GM19328 (cell line): Measurements from ENCODE around the gene LRIG3.
"Not testable (repeated sequence)": the region's sequence is repeated elsewhere in the genome, so short reads cannot be mapped to it uniquely, and the experiment has no call there.

Source experiments
- ATAC-seq: cut with Tn5 transposase; IDR thresholded peaks from one replicate; pipeline ENCODE4 v1.9.1; 2021; ENCODE audit warnings: mild to moderate bottlenecking, moderate library complexity; ENCODE audit not compliant: unreplicated experiment

The LRIG3 gene

DNA sequence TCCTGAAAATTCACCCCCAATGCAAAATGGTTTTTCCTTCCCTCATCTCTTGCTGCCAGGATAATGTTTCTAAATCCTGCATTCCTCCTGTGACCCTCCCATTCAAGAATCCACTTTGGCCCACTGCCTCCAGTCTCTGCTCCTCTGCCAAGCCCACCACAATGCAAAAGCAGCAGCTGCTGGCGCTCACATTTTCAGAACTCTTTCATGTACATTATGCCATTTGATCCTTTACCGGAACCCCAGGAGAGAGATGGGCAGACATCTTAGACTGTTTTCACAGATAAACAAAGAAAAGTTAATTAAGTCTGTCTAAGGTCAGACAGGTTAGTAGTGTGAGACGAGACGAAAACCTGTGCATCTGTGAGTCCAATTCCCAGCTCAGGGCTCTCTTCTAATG lies 12.9 kb downstream of the LRIG3 start:
- no peak for ATAC-seq

- no peak for ATAC-seq
Measured at GRCh38 chr12:58906917-58907316, 13.4 kb downstream of the LRIG3 start.

- no peak for ATAC-seq
Measured at GRCh38 chr12:58905422-58905821, 14.9 kb downstream of the LRIG3 start.

DNA sequence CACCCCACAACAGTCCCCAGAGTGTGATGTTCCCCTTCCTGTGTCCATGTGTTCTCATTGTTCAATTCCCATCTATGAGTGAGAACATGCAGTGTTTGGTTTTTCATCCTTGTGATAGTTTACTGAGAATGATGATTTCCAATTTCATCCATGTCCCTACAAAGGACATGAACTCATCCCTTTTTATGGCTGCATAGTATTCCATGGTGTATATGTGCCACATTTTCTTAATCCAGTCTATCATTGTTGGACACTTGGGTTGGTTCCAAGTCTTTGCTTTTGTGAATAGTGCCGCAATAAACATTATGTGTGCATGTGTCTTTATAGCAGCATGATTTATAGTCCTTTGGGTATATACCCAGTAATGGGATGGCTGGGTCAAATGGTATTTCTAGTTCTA lies 17.6 kb downstream of the LRIG3 start:
- not testable (repeated sequence) for ATAC-seq

- ATAC-seq, result no peak
Measured at GRCh38 chr12:58901664-58902063, 18.6 kb downstream of the LRIG3 start.

DNA sequence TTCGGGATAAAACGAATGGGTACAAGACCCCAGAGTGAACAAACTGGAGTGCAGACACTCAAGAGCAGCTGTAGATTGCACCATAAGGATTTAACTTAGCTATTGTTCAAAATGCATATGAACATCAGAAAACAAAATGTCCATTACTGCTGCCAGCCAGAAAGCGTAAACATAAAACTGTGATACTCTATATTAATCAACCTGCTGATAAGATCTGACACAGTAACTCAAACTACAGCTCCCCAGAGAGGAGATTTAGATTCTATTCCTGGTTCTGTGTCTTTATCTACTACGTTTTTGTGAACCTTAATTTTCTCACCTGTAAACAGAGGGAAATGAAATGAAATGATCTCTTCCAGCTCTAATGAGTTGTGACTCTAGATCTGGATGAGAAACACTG lies 22.3 kb downstream of the LRIG3 start:
- no peak for ATAC-seq

DNA sequence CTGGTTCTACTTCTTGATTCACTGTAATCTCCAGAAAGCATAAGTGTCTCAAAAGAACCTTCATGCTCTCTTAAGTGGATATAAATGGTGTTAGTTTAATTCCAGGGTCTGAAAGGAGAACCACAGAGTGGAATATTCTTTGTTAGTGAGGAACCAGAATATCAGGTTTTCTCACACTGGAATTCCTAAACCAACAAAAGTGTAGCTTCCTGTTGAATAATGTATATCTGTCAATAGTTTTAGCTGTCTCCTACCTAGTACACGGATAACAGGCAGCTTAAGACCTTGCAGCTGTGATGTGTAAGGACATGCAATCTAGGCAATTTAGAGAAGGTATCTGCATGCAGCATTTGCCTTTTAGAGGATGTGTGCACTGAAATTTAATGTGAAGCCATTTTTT lies 24.0 kb downstream of the LRIG3 start:
- no peak for ATAC-seq

GRCh38 chr12:58895053-58895452 lies 25.3 kb downstream of the LRIG3 start:
- ATAC-seq, result no peak

GRCh38 chr12:58894040-58894439 lies 26.3 kb downstream of the LRIG3 start:
- no peak for ATAC-seq

DNA sequence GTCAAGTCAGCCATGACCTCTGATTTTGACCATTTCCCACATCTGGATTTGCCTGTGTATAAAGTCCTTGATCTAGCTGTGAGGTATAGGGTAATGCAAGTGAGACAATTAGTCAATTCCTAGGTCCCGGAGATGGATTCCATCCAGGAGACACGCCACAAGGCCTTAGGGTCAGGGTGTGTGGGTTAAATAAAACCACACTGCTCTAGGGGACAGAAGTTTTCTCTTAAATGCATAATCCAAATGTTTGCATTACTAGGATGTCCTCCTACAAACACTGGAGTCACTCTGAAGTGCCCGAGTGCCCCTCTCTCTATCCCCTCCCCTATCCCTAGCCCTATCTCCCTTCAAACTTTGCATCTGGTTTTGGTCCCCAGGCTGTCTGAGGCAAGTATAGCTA lies 26.8 kb downstream of the LRIG3 start:
- ATAC-seq, result no peak

GRCh38 chr12:58889557-58889956 lies 30.7 kb downstream of the LRIG3 start:
- ATAC-seq, result no peak

GRCh38 chr12:58888131-58888783 lies 32.0 kb downstream of the LRIG3 start:
- ATAC-seq, result no peak

DNA sequence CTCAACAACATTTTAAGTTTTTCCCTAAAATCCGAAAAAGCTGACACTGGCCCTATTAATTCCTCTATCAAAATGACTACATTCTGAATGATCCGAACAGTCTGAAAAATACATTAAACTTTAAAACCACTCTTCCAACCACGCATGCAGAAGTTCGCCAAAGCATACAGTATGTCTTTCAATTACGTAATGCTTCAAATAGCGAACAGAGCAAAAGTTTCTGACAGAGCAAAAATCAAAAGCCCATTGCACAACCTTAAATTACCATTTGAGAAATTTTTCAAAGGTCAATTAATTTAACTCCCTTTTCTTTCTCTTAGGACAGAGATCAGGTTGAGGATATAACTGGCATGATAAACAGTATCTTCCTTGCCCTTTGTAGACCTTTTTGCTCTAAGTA lies 33.2 kb downstream of the LRIG3 start:
- no peak for ATAC-seq

GRCh38 chr12:58886474-58886873 lies 33.8 kb downstream of the LRIG3 start:
- no peak for ATAC-seq

DNA sequence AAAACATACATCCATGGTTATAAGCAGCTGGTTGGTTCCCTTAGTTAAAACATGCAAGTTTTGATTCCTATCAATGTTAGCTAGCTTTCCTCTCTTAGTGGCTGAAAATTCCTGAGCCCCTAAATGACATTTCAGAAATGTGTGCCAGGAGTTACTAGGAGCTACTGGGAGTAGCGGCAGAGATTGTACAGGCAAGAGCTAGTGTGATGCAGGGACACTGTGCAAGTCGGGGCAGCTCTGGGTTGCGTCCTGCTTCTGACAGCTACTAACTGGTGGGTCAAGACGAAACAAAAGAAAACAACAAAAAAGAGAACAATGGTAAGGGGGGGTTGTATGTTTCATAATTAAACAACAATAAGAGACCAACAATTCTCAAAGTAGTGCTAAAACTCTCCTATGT lies 35.4 kb downstream of the LRIG3 start:
- ATAC-seq, result no peak

DNA sequence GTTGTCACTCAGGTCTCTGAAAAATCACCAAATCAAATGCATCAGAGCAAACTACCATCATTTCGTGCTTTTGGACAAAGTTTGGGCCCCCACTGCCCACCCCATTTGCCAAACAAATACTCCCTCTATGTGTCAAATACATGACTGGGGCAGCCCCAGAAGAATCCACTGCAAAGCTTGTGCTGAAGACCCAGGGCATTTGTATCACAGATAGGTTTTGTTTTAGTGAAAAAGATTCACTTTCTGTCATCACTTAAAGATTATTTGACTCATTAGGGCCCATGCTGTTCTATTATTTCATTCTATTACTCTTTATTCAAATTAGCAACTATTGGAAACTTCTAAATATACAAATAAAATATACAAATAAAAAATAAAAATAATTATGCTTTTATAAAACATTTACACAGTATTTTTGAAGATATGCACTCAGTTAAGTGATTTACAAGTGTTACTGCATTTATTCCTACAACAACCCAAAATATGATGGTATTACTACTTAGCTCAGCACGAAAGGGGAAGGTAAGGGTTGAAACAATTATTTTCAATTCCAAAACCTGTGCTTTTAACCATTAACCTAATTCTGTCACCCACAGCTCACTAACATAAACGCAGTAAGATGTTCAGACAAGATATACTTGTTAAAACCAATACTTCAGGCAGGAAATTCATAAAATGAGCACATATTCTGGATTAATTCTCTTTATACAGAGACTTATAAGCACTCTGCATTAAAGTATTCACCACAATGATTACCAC lies 36.5 kb downstream of the LRIG3 start:
- ATAC-seq, result no peak

GRCh38 chr12:58882826-58883225 lies 37.5 kb downstream of the LRIG3 start:
- ATAC-seq, result no peak

- no peak for ATAC-seq
Measured at GRCh38 chr12:58881816-58882215, 38.5 kb downstream of the LRIG3 start.

GRCh38 chr12:58880639-58881038 lies 39.7 kb downstream of the LRIG3 start:
- no peak for ATAC-seq

GRCh38 chr12:58877243-58877743 lies 43.0 kb downstream of the LRIG3 start:
- ATAC-seq, result no peak

- ATAC-seq, result no peak
Measured at GRCh38 chr12:58873496-58873895, 46.8 kb downstream of the LRIG3 start.

DNA sequence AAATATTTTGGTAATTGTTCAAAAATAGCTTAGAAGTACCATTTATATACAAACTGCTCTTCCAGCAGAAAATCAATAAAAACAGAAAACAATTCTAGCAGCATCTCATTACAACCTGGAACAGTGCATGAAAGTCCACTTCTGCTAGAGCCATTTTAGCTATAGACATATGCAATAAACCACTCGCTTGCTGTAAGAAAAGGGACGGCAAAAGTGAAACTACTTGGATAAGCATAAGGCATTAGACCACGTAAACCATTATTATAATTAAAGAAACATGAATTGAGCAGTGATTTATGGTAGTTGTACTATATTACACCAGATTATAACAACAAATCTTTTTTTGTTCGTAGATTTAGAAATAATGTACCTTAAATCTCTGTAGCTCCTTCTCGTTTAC lies 48.7 kb downstream of the LRIG3 start:
- ATAC-seq, result no peak
